A549 (cell line): ENCODE data around the gene CCDC171. TPM values are rescaled to one million over a fixed set of nuclear protein-coding genes. Genes with fewer than 3 reads are reported as not detected.

Source experiments
- ATAC-seq, 2 experiments: fragments of 200-7000 bp in 1 of 2; fragments of >200 bp in 1 of 2; cut with Nextera tagmentation in 1 of 2; cut with Tn5 transposase in 1 of 2; 3 replicates each; pipeline versions ENCODE4 v1.8.0 to v1.9.1; 2018 to 2020; ENCODE audit warnings: mild to moderate bottlenecking in 1 of 2, moderate library complexity in 1 of 2
- CTCF ChIA-PET: fragments of 300-600 bp; sonication (Branson Sonifier 250); formaldehyde crosslinking; extraction: SDS; loops from one replicate; lab custom pipeline; 2021; ENCODE audit warnings: antibody characterized with exemption, inconsistent platforms; lab: Yijun Ruan, JAX
- POLR2A ChIA-PET: fragments of 350-600 bp; formaldehyde crosslinking; extraction: SDS; loops from one replicate; lab custom pipeline; 2021; ENCODE audit warnings: antibody characterized with exemption, inconsistent platforms; lab: Yijun Ruan, JAX
- DNase-seq, 2 experiments: peaks; one replicate each; pipeline versions ENCODE4 v3.0.0 to v3.0.0-alpha.2; 2011 to 2016; ENCODE audit warnings: low read depth in 1 of 2, low spot score in 1 of 2
- FAIRE-seq: peaks from 2 replicates; lab custom pipeline; 2011; peaks lifted over from hg19 to GRCh38; lab: Jason Lieb, UNC
- H3K27ac ChIP-seq, 2 experiments: fragments of >200 bp; sonication (Bioruptor Twin); formaldehyde crosslinking; 3 replicates each; pipeline ENCODE4 v1.5.1; 2016 to 2017
- H3K4me1 ChIP-seq: fragments of >200 bp; sonication (Bioruptor Twin); formaldehyde crosslinking; 3 replicates; pipeline ENCODE4 v1.6.1; 2016
- H3K4me2 ChIP-seq: fragments of >200 bp; sonication (Bioruptor Twin); formaldehyde crosslinking; 3 replicates; pipeline ENCODE4 v1.6.1; 2016
- H3K4me3 ChIP-seq: fragments of >200 bp; sonication (Bioruptor Twin); formaldehyde crosslinking; 3 replicates; pipeline ENCODE4 v1.5.1; 2016
- H3K9me3 ChIP-seq: fragments of >200 bp; sonication (Bioruptor Twin); formaldehyde crosslinking; 3 replicates; pipeline ENCODE4 v1.6.1; 2016
- CBX2 ChIP-seq: fragments of 200-600 bp; sonication (generic); IDR thresholded peaks from 2 replicates; pipeline ENCODE4 v1.6.1; 2016; ENCODE audit warnings: low read depth, mild to moderate bottlenecking, borderline replicate concordance
- CBX8 ChIP-seq: fragments of 200-600 bp; sonication (generic); IDR thresholded peaks from 2 replicates; pipeline ENCODE4 v1.6.1; 2016
- CHD4 ChIP-seq: fragments of 200-600 bp; sonication (generic); IDR thresholded peaks from 2 replicates; pipeline ENCODE4 v1.6.1; 2016; ENCODE audit warnings: antibody characterized with exemption, mild to moderate bottlenecking, borderline replicate concordance
- CTCF ChIP-seq: fragments of >200 bp; sonication (Bioruptor Twin); formaldehyde crosslinking; IDR thresholded peaks from 3 replicates; pipeline ENCODE4 v1.5.1; 2016
- EP300 ChIP-seq, 2 experiments: fragments of >200 bp; sonication (Bioruptor Twin); formaldehyde crosslinking; IDR thresholded peaks; 2 replicates in 1 of 2; 3 replicates in 1 of 2; pipeline ENCODE4 v1.6.1; 2016 to 2017
- FOXS1 ChIP-seq: fragments of 250-450 bp; sonication (Bioruptor Pico); IDR thresholded peaks from 2 replicates; pipeline ENCODE4 v1.5.0; 2020; ENCODE audit warnings: mild to moderate bottlenecking, moderate library complexity
- HEYL ChIP-seq: fragments of 250-450 bp; sonication (Bioruptor Pico); IDR thresholded peaks from 2 replicates; pipeline ENCODE4 v1.8.0; 2021; ENCODE audit warnings: mild to moderate bottlenecking, moderate library complexity
- HOXA7 ChIP-seq: fragments of 250-450 bp; sonication (Bioruptor Pico); IDR thresholded peaks from 2 replicates; pipeline ENCODE4 v1.5.0; 2020; ENCODE audit warnings: mild to moderate bottlenecking, moderate library complexity
- HOXB5 ChIP-seq: fragments of 250-450 bp; sonication (Bioruptor Pico); IDR thresholded peaks from 2 replicates; pipeline ENCODE4 v1.5.0; 2020; ENCODE audit warnings: mild to moderate bottlenecking, moderate library complexity
- JUN ChIP-seq, 2 experiments: fragments of >200 bp; sonication (Bioruptor Twin); formaldehyde crosslinking; IDR thresholded peaks; 2 replicates in 1 of 2; 3 replicates in 1 of 2; pipeline ENCODE4 v1.6.1; 2016 to 2017
- MAX ChIP-seq: IDR thresholded peaks from 2 replicates; pipeline ENCODE4 v1.6.1; 2012
- MAZ ChIP-seq: fragments of 150-350 bp; IDR thresholded peaks from 2 replicates; pipeline ENCODE4 v1.6.1; 2014; ENCODE audit warnings: antibody characterized with exemption, low read depth, low read length, borderline replicate concordance
- NPAS2 ChIP-seq: fragments of 250-450 bp; sonication (Bioruptor Pico); IDR thresholded peaks from 2 replicates; pipeline ENCODE4 v1.8.0; 2022; ENCODE audit warnings: mild to moderate bottlenecking, moderate library complexity, borderline replicate concordance
- NR3C1 ChIP-seq: fragments of >200 bp; sonication (Bioruptor Twin); formaldehyde crosslinking; IDR thresholded peaks from 3 replicates; pipeline ENCODE4 v1.6.1; 2017
- PBX3 ChIP-seq: IDR thresholded peaks from 2 replicates; pipeline ENCODE4 v1.6.1; 2012
- RAD21 ChIP-seq, 2 experiments: fragments of >200 bp in 1 of 2; sonication (Bioruptor Twin) in 1 of 2; formaldehyde crosslinking in 1 of 2; IDR thresholded peaks in 1 of 2; conservative IDR thresholded peaks in 1 of 2; 2 replicates in 1 of 2; 3 replicates in 1 of 2; pipeline ENCODE4 v1.6.1; 2012 to 2018; ENCODE audit warnings: inconsistent platforms in 1 of 2
- REST ChIP-seq: fragments of 200-600 bp; sonication (generic); IDR thresholded peaks from 2 replicates; pipeline ENCODE4 v1.6.1; 2016; ENCODE audit warnings: antibody characterized with exemption, mild to moderate bottlenecking, moderate library complexity
- RFX5 ChIP-seq: fragments of 450-650 bp; IDR thresholded peaks from 2 replicates; pipeline ENCODE4 v1.7.1; 2014; ENCODE audit warnings: antibody characterized with exemption, mild to moderate bottlenecking, moderate library complexity
- SREBF2 ChIP-seq: fragments of 450-650 bp; IDR thresholded peaks from 2 replicates; pipeline ENCODE4 v1.6.1; 2014; ENCODE audit warnings: mild to moderate bottlenecking, moderate library complexity
- ZC3H11A ChIP-seq: fragments of 450-650 bp; IDR thresholded peaks from 2 replicates; pipeline ENCODE4 v1.6.1; 2014; ENCODE audit warnings: antibody characterized with exemption, mild to moderate bottlenecking
- ZNF302 ChIP-seq: fragments of 250-450 bp; sonication (Bioruptor Pico); IDR thresholded peaks from 2 replicates; pipeline ENCODE4 v1.9.0; 2021; ENCODE audit warnings: inconsistent platforms, mild to moderate bottlenecking, moderate library complexity
- ZSCAN20 ChIP-seq: fragments of 250-450 bp; sonication (Bioruptor Pico); IDR thresholded peaks from 2 replicates; pipeline ENCODE4 v1.8.0; 2022; ENCODE audit warnings: mild to moderate bottlenecking, moderate library complexity
- WGBS: methylation state at CpG from one replicate; pipeline ENCODE4 v1.1.6; 2017; ENCODE audit errors: missing lambda C conversion rate; 5-methylcytosine and 5-hydroxymethylcytosine counted together
- polyA plus RNA-seq, 4 experiments: library from polyadenylated mRNA; depleted of rRNA in 3 of 4; stranded (reverse); fragments of >200 nt; fragmentation: RNase III in 1 of 4; extraction: RNeasy Plus Mini Kit Qiagen cat#74134 plus additional on column Dnase treatment in 1 of 4; gene quantifications; 2 replicates in 3 of 4; 3 replicates in 1 of 4; pipeline ENCODE4 v1.2.3, GENCODE V29; 2011 to 2017

Gene CCDC171
- polyA plus RNA-seq, 2 of the 4 experiments (the other 2 are of a cell fraction): 0.88 to 1.3 TPM

GRCh38 chr9:15618540-15619331 lies 65.9 kb downstream of the CCDC171 start:
- no peak for DNase-seq
- Histone ChIP-seq H3K4me1 (no peaks in the 10 kb centered on the region), H3K4me3 (no peak overlapping the region), H3K9me3 (no peaks in the 10 kb centered on the region), H3K4me2 (no peak overlapping the region), H3K27ac (no peak overlapping the region)
- 68% methylated on average over 18 of the region's 18 CpGs for WGBS
- no peak for ATAC-seq
- ChIA-PET CTCF (interaction anchor here (0.8 to 1.6 kb wide), 5 partner anchors 9 to 150 kb away, joined by 3 to 7 read pairs (median 3); partner anchors contain the start of gene CCDC171), POLR2A (no interaction called here)
- FAIRE-seq: no peak
- TF ChIP-seq SREBF2: no peak
- TF ChIP-seq PBX3: no peak
- TF ChIP-seq MAZ: no peak
- TF ChIP-seq CBX8: no peak
- TF ChIP-seq FOXS1 (CRISPR knock-in tag): no peak
- no peak for TF ChIP-seq NPAS2 (CRISPR knock-in tag)
- TF ChIP-seq CTCF: no peak
- no peak for TF ChIP-seq HOXA7 (CRISPR knock-in tag)
- no peak for TF ChIP-seq CBX2
- no peak for TF ChIP-seq HOXB5 (CRISPR knock-in tag)
- TF ChIP-seq ZC3H11A: no peak
- no peak for TF ChIP-seq RFX5
- no peak for TF ChIP-seq HEYL (CRISPR knock-in tag)
- TF ChIP-seq, all 56 proteins: peak for 0

- peak in 1 of 2 experiments; percentile 26 for DNase-seq
- POLR2A ChIA-PET: no interaction called here
- no peak for ATAC-seq
- H3K4me1 ChIP-seq: no peaks in the 10 kb centered on the region
- 15% methylated on average over 1 of the region's 1 CpG for WGBS
- CTCF ChIA-PET: interaction anchor here (0.6 to 1.3 kb wide), 4 partner anchors 8 to 410 kb away, joined by 3 read pairs; no protein-coding TSS in a partner anchor
- peak; percentile 35 to 48; a peak in 4 of 5 replicates for TF ChIP-seq RAD21 (conservative IDR thresholded peaks at IDR 0.05 in 1 of 2, IDR thresholded peaks at IDR 0.05 in 1 of 2)
- TF ChIP-seq REST: no peak
- TF ChIP-seq NR3C1: no peak
- no peak for TF ChIP-seq ZNF302 (CRISPR knock-in tag)
- peak; percentile 49 for TF ChIP-seq CTCF
- no peak for TF ChIP-seq JUN (IDR thresholded peaks at IDR 0.05)
- TF ChIP-seq MAX: no peak
- TF ChIP-seq ZSCAN20 (CRISPR knock-in tag): no peak
- TF ChIP-seq CHD4: no peak
- no peak for TF ChIP-seq CBX8
- TF ChIP-seq EP300 (IDR thresholded peaks at IDR 0.05): no peak
- no peak overlapping the region for H3K4me2 ChIP-seq
- H3K4me3 ChIP-seq: no peak overlapping the region
- H3K9me3 ChIP-seq: no peaks in the 10 kb centered on the region
- peak; percentile 36 for FAIRE-seq
- H3K27ac ChIP-seq: no peak overlapping the region
These were observed 69.6 kb downstream of the CCDC171 start for GRCh38 chr9:15622318-15622971.
